NT2/D1 (cell line): ENCODE data around the gene ACTN4.

Experiments used
- DNase-seq: peaks from one replicate; pipeline ENCODE4 v3.0.0-alpha.2; 2011; ENCODE audit warnings: low read depth, low spot score
- H3K27me3 ChIP-seq: 2 replicates; pipeline ENCODE4 v1.6.0; 2011; ENCODE audit warnings: mild to moderate bottlenecking; ENCODE audit not compliant: insufficient read length, insufficient read depth
- H3K36me3 ChIP-seq: 2 replicates; pipeline ENCODE4 v1.6.1; 2011; ENCODE audit warnings: mild to moderate bottlenecking, low read length, mixed read lengths; ENCODE audit not compliant: insufficient read depth, insufficient read length
- H3K4me1 ChIP-seq: 2 replicates; pipeline ENCODE4 v1.5.1; 2011; ENCODE audit not compliant: insufficient read depth, insufficient read length
- H3K4me3 ChIP-seq: 2 replicates; pipeline ENCODE4 v1.5.1; 2011; ENCODE audit warnings: low read depth; ENCODE audit not compliant: insufficient read length
- H3K9ac ChIP-seq: 2 replicates; pipeline ENCODE4 v1.6.0; 2011; ENCODE audit warnings: low read depth; ENCODE audit not compliant: insufficient read length
- H3K9me3 ChIP-seq: 2 replicates; pipeline ENCODE4 v1.5.1; 2011; ENCODE audit warnings: mild to moderate bottlenecking, low read length; ENCODE audit not compliant: insufficient read depth
- SUZ12 ChIP-seq: IDR thresholded peaks from 2 replicates; pipeline ENCODE4 v1.6.1; 2011; ENCODE audit not compliant: insufficient read length, insufficient read depth; ENCODE audit errors: extremely low read depth
- YY1 ChIP-seq: IDR thresholded peaks from 2 replicates; pipeline ENCODE4 v1.6.1; 2011; ENCODE audit not compliant: insufficient read length, insufficient read depth
- ZNF274 ChIP-seq: IDR thresholded peaks from 2 replicates; pipeline ENCODE4 v1.6.1; 2011; ENCODE audit warnings: mild to moderate bottlenecking, low read depth, low read length

The ACTN4 gene

GRCh38 chr19:38663957-38664502, 16.6 kb downstream of the ACTN4 start:
- no peak for DNase-seq
- H3K36me3 ChIP-seq: peaks cover 44% of the 10 kb centered on the region
- no peak overlapping the region for H3K4me3 ChIP-seq
- peak overlapping the region; percentile 25 for H3K9ac ChIP-seq
- H3K27me3 ChIP-seq: no peaks in the 10 kb centered on the region
- TF ChIP-seq SUZ12 (no peak), YY1 (no peak), ZNF274 (no peak)
- H3K4me1 ChIP-seq: peaks cover 22% of the 10 kb centered on the region
- no peaks in the 10 kb centered on the region for H3K9me3 ChIP-seq

GRCh38 chr19:38664503-38665211, 17.2 kb downstream of the ACTN4 start:
- peaks cover 22% of the 10 kb centered on the region for H3K4me1 ChIP-seq
- H3K9ac ChIP-seq: peak overlapping the region; percentile 5
- H3K4me3 ChIP-seq: no peak overlapping the region
- no peaks in the 10 kb centered on the region for H3K9me3 ChIP-seq
- no peaks in the 10 kb centered on the region for H3K27me3 ChIP-seq
- DNase-seq: no peak
- TF ChIP-seq ZNF274 (no peak), SUZ12 (no peak), YY1 (no peak)
- peaks cover 44% of the 10 kb centered on the region for H3K36me3 ChIP-seq

GRCh38 chr19:38665219-38665931, 17.9 kb downstream of the ACTN4 start:
- DNase-seq: no peak
- Histone ChIP-seq H3K9me3 (no peaks in the 10 kb centered on the region), H3K36me3 (peaks cover 46% of the 10 kb centered on the region), H3K4me3 (no peak overlapping the region), H3K4me1 (peaks cover 22% of the 10 kb centered on the region), H3K27me3 (no peaks in the 10 kb centered on the region), H3K9ac (peak overlapping the region; percentile 27)
- TF ChIP-seq YY1 (no peak), ZNF274 (no peak), SUZ12 (no peak)

GRCh38 chr19:38665950-38666662, 18.7 kb downstream of the ACTN4 start:
- H3K4me3 ChIP-seq: no peak overlapping the region
- H3K4me1 ChIP-seq: peaks cover 22% of the 10 kb centered on the region
- peak; percentile 77 for DNase-seq
- H3K36me3 ChIP-seq: peaks cover 39% of the 10 kb centered on the region
- H3K9me3 ChIP-seq: no peaks in the 10 kb centered on the region
- H3K27me3 ChIP-seq: no peaks in the 10 kb centered on the region
- TF ChIP-seq SUZ12 (no peak), YY1 (no peak), ZNF274 (no peak)
- H3K9ac ChIP-seq: peak overlapping the region; percentile 27

GRCh38 chr19:38666663-38667511, 19.4 kb downstream of the ACTN4 start:
- no peak overlapping the region for H3K9ac ChIP-seq
- no peaks in the 10 kb centered on the region for H3K9me3 ChIP-seq
- DNase-seq: peak; percentile 51
- H3K4me1 ChIP-seq: peaks cover 23% of the 10 kb centered on the region
- peaks cover 36% of the 10 kb centered on the region for H3K36me3 ChIP-seq
- H3K27me3 ChIP-seq: no peaks in the 10 kb centered on the region
- no peak for TF ChIP-seq ZNF274
- no peak for TF ChIP-seq SUZ12
- TF ChIP-seq YY1: no peak
- H3K4me3 ChIP-seq: no peak overlapping the region

- Histone ChIP-seq H3K9ac (no peak overlapping the region), H3K4me3 (no peak overlapping the region), H3K36me3 (peaks cover 35% of the 10 kb centered on the region), H3K27me3 (no peaks in the 10 kb centered on the region), H3K4me1 (peaks cover 24% of the 10 kb centered on the region), H3K9me3 (no peaks in the 10 kb centered on the region)
- TF ChIP-seq YY1 (no peak), ZNF274 (no peak)
- no peak for DNase-seq
Measured at GRCh38 chr19:38667661-38668171, 20.3 kb downstream of the ACTN4 start.
